IMR-90 (cell line): ENCODE data around the gene KATNB1. TPM values are rescaled to one million over a fixed set of nuclear protein-coding genes. Genes with fewer than 3 reads are reported as not detected.
"Not testable (repeated sequence)": the region's sequence is repeated elsewhere in the genome, so short reads cannot be mapped to it uniquely, and the experiment has no call there.

Experiments
- ATAC-seq: fragments of 200-7000 bp; cut with Tn5 transposase; 2 replicates; pipeline ENCODE4 v1.9.1; 2020; ENCODE audit warnings: low read depth, mild to moderate bottlenecking, moderate library complexity
- BruUV-seq: library from RNA; stranded (reverse); fragments of 400-500 nt; replicated peaks from 2 replicates; lab custom pipeline; 2021; lab: Mats Ljungman, UMichigan
- CTCF ChIA-PET: fragments of 300-600 bp; formaldehyde crosslinking; extraction: SDS; loops from one replicate; lab custom pipeline; 2021; ENCODE audit warnings: antibody characterized with exemption; lab: Yijun Ruan, JAX
- POLR2A ChIA-PET: fragments of 300-600 bp; sonication (Branson Sonifier 250); formaldehyde crosslinking; loops from one replicate; lab custom pipeline; 2022; ENCODE audit warnings: antibody characterized with exemption; ENCODE audit not compliant: unreplicated experiment; lab: Charles Lee
- DNase-seq: peaks from one replicate; pipeline ENCODE4 v3.0.0; 2013
- H2AFZ ChIP-seq: replicated peaks from 2 replicates; pipeline ENCODE3; 2013; ENCODE audit warnings: low read length, mild to moderate bottlenecking; ENCODE audit not compliant: poor library complexity
- H2AK5ac ChIP-seq: 2 replicates; pipeline ENCODE4 v1.6.1; 2013; ENCODE audit warnings: low read depth, low read length, inconsistent platforms
- H2AK9ac ChIP-seq: replicated peaks from 2 replicates; pipeline ENCODE3; 2013; ENCODE audit warnings: mild to moderate bottlenecking, low read depth, low read length, moderate library complexity; ENCODE audit not compliant: poor library complexity
- H2BK120ac ChIP-seq: 2 replicates; pipeline ENCODE4 v1.6.1; 2013; ENCODE audit warnings: low read depth, low read length, inconsistent platforms
- H2BK15ac ChIP-seq: 3 replicates; pipeline ENCODE4 v1.6.1; 2013; ENCODE audit warnings: low read depth, low read length, inconsistent platforms
- H2BK20ac ChIP-seq: 2 replicates; pipeline ENCODE4 v1.6.1; 2013; ENCODE audit warnings: low read depth, mild to moderate bottlenecking, inconsistent platforms, low read length, moderate library complexity
- H2BK5ac ChIP-seq: 2 replicates; pipeline ENCODE4 v1.6.1; 2013; ENCODE audit warnings: mild to moderate bottlenecking, low read depth, low read length, inconsistent platforms; ENCODE audit not compliant: poor library complexity, severe bottlenecking
- H3K14ac ChIP-seq: replicated peaks from 2 replicates; pipeline ENCODE4 v1.6.1; 2013; ENCODE audit warnings: low read depth, low read length, inconsistent platforms
- H3K18ac ChIP-seq: 2 replicates; pipeline ENCODE4 v1.6.1; 2013; ENCODE audit warnings: low read depth, low read length, control low read depth
- H3K23ac ChIP-seq: 2 replicates; pipeline ENCODE4 v1.6.1; 2013; ENCODE audit warnings: low read depth, low read length, inconsistent platforms
- H3K27ac ChIP-seq: 2 replicates; pipeline ENCODE4 v1.5.1; 2013; ENCODE audit warnings: mild to moderate bottlenecking, control low read depth, low read length; ENCODE audit not compliant: insufficient read depth
- H3K27me3 ChIP-seq: 2 replicates; pipeline ENCODE4 v1.6.1; 2013; ENCODE audit warnings: low read length; ENCODE audit not compliant: control insufficient read depth, insufficient read depth
- H3K36me3 ChIP-seq: 2 replicates; pipeline ENCODE4 v1.6.1; 2013; ENCODE audit warnings: low read length, mixed read lengths; ENCODE audit not compliant: control insufficient read depth, insufficient read depth
- H3K4ac ChIP-seq: 2 replicates; pipeline ENCODE4 v1.6.1; 2013; ENCODE audit warnings: low read depth, low read length, inconsistent platforms
- H3K4me1 ChIP-seq: 2 replicates; pipeline ENCODE4 v1.6.1; 2013; ENCODE audit warnings: low read length, mixed read lengths; ENCODE audit not compliant: control insufficient read depth, insufficient read depth
- H3K4me2 ChIP-seq: 2 replicates; pipeline ENCODE4 v1.6.1; 2013; ENCODE audit warnings: low read depth, mild to moderate bottlenecking, control low read depth, low read length, moderate library complexity
- H3K4me3 ChIP-seq: 2 replicates; pipeline ENCODE4 v1.5.1; 2013; ENCODE audit warnings: low read depth, mild to moderate bottlenecking, control low read depth, low read length, moderate library complexity; ENCODE audit not compliant: insufficient read depth
- H3K56ac ChIP-seq: 2 replicates; pipeline ENCODE4 v1.6.1; 2013; ENCODE audit warnings: low read length, inconsistent platforms; ENCODE audit not compliant: insufficient read depth; ENCODE audit errors: extremely low read depth
- H3K79me1 ChIP-seq, 2 experiments: 2 replicates each; pipeline ENCODE4 v1.6.1; 2013; ENCODE audit warnings: low read length in 2 of 2, inconsistent platforms in 1 of 2, low read depth in 1 of 2
- H3K9ac ChIP-seq: 2 replicates; pipeline ENCODE4 v1.6.1; 2013; ENCODE audit warnings: low read depth, low read length, control low read depth
- H3K9me1 ChIP-seq: 2 replicates; pipeline ENCODE4 v1.6.1; 2013; ENCODE audit warnings: low read length, inconsistent platforms; ENCODE audit not compliant: insufficient read depth
- H3K9me3 ChIP-seq: 2 replicates; pipeline ENCODE4 v1.6.1; 2013; ENCODE audit warnings: low read length; ENCODE audit not compliant: control insufficient read depth, insufficient read depth
- H4K20me1 ChIP-seq: 2 replicates; pipeline ENCODE4 v1.6.1; 2013; ENCODE audit warnings: low read length, inconsistent platforms; ENCODE audit not compliant: insufficient read depth
- H4K5ac ChIP-seq: 2 replicates; pipeline ENCODE4 v1.6.1; 2013; ENCODE audit warnings: mild to moderate bottlenecking, low read depth, low read length, control low read depth
- H4K8ac ChIP-seq, 2 experiments: 2 replicates each; pipeline ENCODE4 v1.6.1; 2013; ENCODE audit warnings: low read depth in 2 of 2, low read length in 2 of 2, control low read depth in 1 of 2, inconsistent platforms in 1 of 2
- H4K91ac ChIP-seq: 2 replicates; pipeline ENCODE4 v1.6.1; 2013; ENCODE audit warnings: low read depth, low read length, inconsistent platforms; ENCODE audit not compliant: insufficient read depth
- WGBS, 2 experiments: methylation state at CpG; one replicate each; pipeline versions ENCODE4 v1.1.5 to v1.1.7; 2013; ENCODE audit warnings: missing lambda C conversion rate in 2 of 2; ENCODE audit not compliant: insufficient read length in 1 of 2; ENCODE audit errors: extremely low coverage in 2 of 2; 5-methylcytosine and 5-hydroxymethylcytosine counted together
- dilution Hi-C: fragments of 300-500 bp; cut with HindIII; formaldehyde crosslinking; loops from one replicate; pipeline ENCODE4 v1.14.3; 2018; ENCODE audit warnings: low sequenced_read_pairs; ENCODE audit not compliant: unreplicated experiment
- in situ Hi-C: fragments of 300-500 bp; cut with MboI; formaldehyde crosslinking; loops from 3 replicates; pipeline ENCODE4 v1.14.3; 2019; ENCODE audit warnings: low sequenced_read_pairs, inconsistent platforms, mixed read lengths
- intact Hi-C: fragments of 100-400 bp; cut with micrococcal nuclease; formaldehyde crosslinking; loops from 2 replicates; pipeline ENCODE4 v1.10.0; 2022
- polyA plus RNA-seq, 3 experiments: library from polyadenylated mRNA; depleted of rRNA; stranded (reverse); fragments of >200 nt; gene quantifications; 2 replicates each; pipeline ENCODE4 v1.2.3, GENCODE V29; 2012; ENCODE audit warnings: low replicate concordance in 1 of 3
- total RNA-seq: library from RNA; depleted of rRNA; stranded (reverse); fragments of >200 nt; gene quantifications from 2 replicates; pipeline ENCODE4 v1.2.3, GENCODE V29; 2012

The KATNB1 gene
- total and polyA plus RNA-seq, 2 of the 4 experiments (the other 2 are of a cell fraction) = 10.9 to 23.5 TPM

DNA sequence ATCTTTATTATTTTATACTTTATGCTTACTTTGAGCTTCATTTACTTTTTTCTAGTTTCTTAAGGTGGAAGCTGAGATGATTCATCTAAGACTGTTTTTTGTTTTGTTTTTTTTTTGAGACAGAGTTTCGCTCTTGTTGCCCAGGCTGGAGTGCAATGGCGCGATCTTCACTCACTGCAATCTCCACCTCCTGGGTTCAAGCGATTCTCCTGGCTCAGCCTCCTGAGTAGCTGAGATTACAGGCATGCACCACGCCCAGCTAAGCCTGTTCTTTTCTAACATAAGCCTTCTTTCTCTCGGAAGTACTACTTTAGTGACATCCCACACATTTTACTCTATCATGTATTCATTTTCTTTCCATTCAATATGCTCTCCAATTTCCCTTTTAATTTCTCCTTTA lies 23.0 kb upstream of the KATNB1 start:
- H2AFZ ChIP-seq, H2BK15ac ChIP-seq, H3K27ac ChIP-seq, H3K9me3 ChIP-seq, H3K4me2 ChIP-seq, H2BK120ac ChIP-seq, H4K8ac ChIP-seq, H3K9ac ChIP-seq, intact Hi-C loops, BruUV-seq, POLR2A ChIA-PET, H2BK5ac ChIP-seq, in situ Hi-C loops, H3K56ac ChIP-seq, dilution Hi-C loops, ATAC-seq, H2BK20ac ChIP-seq, H3K9me1 ChIP-seq, DNase-seq, H3K14ac ChIP-seq, H2AK9ac ChIP-seq, H3K4me1 ChIP-seq, H3K4ac ChIP-seq, H4K20me1 ChIP-seq, H4K5ac ChIP-seq, H3K4me3 ChIP-seq, H3K18ac ChIP-seq, H3K79me1 ChIP-seq, H4K91ac ChIP-seq, H3K23ac ChIP-seq, H2AK5ac ChIP-seq, H3K36me3 ChIP-seq: not testable (repeated sequence)
- peaks cover 42% of the 10 kb centered on the region for H3K27me3 ChIP-seq
- WGBS, 2 experiments = 76% methylated on average over 4 of the region's 6 CpGs; no CpG with 5 or more reads in 1 of the 2 experiments
- CTCF ChIA-PET = interaction anchor here (0.8 kb wide), 1 partner anchor 13 kb away, joined by 3 read pairs; no protein-coding TSS in a partner anchor
